ENCODE results near the gene GALNT11. TPM values are rescaled to one million over a fixed set of nuclear protein-coding genes. Genes with fewer than 3 reads are reported as not detected.

The GALNT11 gene
- total RNA-seq, 1 donor from 2014 or later = 23.0 TPM

DNA sequence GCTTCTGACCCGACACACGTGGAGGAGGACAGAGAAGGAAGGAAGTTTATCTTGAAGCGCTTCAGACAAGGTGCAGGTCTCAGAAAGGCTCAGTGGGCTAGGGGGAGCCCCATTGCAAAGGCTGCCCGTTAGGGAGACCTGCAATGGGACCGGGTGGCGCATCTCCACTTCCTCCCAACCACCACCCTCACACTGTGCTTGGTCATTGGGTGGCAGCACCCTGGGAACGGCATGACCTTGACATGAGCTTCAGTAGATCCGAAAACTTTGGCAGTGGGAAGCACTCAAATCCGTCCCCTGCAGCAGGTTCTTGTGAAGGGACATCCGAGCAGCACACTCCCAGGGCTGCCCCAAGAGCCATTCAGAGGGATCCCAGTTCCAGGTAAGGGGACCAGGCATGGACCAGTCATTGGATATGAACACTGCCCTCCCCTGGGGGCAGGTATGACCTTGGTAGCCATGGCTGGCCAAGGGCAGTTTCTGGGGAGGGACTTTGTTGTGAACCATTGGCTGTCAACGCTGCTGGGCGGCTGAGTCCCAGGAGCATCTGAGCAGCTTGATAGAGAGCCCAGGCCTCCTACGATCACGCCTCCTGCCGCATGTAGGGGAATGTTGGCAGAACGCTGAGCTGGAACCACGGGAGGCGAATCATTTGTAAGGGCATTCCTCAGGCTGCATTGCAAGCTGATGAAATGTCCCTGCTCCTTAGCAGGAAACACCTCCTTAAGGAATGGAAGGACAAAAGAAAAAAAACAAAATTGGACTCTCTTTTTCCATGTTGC lies 37.5 kb upstream of the GALNT11 start:
- no peak overlapping the region for H3K27ac Mint-ChIP-seq (ENCODE audit: unreplicated experiment)
- H3K36me3 ChIP-seq (ENCODE audit: insufficient read depth, low read length) = no peaks in the 10 kb centered on the region
- FAIRE-seq (no peak), DNase-seq (ENCODE audit: low read depth) (peak; percentile 65)
- no peaks in the 10 kb centered on the region for H3K36me3 Mint-ChIP-seq (ENCODE audit: low read depth, unreplicated experiment)
- H3K4me3 Mint-ChIP-seq (ENCODE audit: unreplicated experiment) = no peak overlapping the region
- TF ChIP-seq, protein P1, sequence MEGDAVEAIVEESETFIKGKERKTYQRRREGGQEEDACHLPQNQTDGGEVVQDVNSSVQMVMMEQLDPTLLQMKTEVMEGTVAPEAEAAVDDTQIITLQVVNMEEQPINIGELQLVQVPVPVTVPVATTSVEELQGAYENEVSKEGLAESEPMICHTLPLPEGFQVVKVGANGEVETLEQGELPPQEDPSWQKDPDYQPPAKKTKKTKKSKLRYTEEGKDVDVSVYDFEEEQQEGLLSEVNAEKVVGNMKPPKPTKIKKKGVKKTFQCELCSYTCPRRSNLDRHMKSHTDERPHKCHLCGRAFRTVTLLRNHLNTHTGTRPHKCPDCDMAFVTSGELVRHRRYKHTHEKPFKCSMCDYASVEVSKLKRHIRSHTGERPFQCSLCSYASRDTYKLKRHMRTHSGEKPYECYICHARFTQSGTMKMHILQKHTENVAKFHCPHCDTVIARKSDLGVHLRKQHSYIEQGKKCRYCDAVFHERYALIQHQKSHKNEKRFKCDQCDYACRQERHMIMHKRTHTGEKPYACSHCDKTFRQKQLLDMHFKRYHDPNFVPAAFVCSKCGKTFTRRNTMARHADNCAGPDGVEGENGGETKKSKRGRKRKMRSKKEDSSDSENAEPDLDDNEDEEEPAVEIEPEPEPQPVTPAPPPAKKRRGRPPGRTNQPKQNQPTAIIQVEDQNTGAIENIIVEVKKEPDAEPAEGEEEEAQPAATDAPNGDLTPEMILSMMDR (IDR thresholded peaks at IDR 0.05; ENCODE audit: insufficient read depth, low read depth, low read length) = no peak
- TF ChIP-seq EZH2 (IDR thresholded peaks at IDR 0.05; ENCODE audit: insufficient read depth, low read length) = no peak
- H3K9me3 Mint-ChIP-seq (ENCODE audit: unreplicated experiment) = no peaks in the 10 kb centered on the region
- H3K4me3 ChIP-seq (ENCODE audit: insufficient read depth, low read depth, low read length) = no peak overlapping the region
- peaks cover 2% of the 10 kb centered on the region for H3K4me1 Mint-ChIP-seq (ENCODE audit: low read depth, unreplicated experiment)
- no peaks in the 10 kb centered on the region for H3K79me2 ChIP-seq (ENCODE audit: insufficient read depth, low read length)
- no peak overlapping the region for H3K9ac ChIP-seq (ENCODE audit: low read length)
- no peaks in the 10 kb centered on the region for H3K4me1 ChIP-seq (ENCODE audit: insufficient read depth, low read length)
- no peak overlapping the region for H3K27ac ChIP-seq (ENCODE audit: low read depth, low read length)
- H2AFZ ChIP-seq (ENCODE audit: low read depth, low read length) = no peak overlapping the region
- H3K4me2 ChIP-seq (ENCODE audit: low read length) = no peak overlapping the region
- H3K9me3 ChIP-seq (ENCODE audit: insufficient read depth, low read depth, low read length) = no peaks in the 10 kb centered on the region
- H3K27me3 ChIP-seq (ENCODE audit: insufficient read depth, low read length) = no peaks in the 10 kb centered on the region
- H3K27me3 Mint-ChIP-seq (ENCODE audit: low read depth, unreplicated experiment) = peaks cover 22% of the 10 kb centered on the region
- H4K20me1 ChIP-seq (ENCODE audit: insufficient read depth, low read length) = no peaks in the 10 kb centered on the region

DNA sequence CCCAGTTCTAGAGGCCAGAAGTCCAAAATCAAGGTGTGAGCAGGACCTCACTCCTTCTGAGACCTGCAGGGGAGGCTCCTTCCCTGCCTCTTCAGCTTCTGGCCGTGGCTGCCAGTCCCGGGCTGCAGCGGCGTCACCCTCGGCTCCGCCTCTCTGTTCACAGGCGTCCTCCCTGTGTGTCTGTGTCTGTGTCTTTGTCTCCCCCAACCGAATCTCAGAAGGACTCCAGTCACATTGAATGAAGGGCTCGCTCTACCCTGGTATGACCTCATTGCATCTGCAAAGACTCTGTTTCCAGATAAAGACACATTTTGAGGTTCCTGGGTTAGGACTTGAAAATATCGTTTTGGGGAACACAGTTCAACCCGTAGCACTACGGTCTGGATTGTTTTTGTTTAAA lies 33.1 kb upstream of the GALNT11 start:
- no peaks in the 10 kb centered on the region for H3K79me2 ChIP-seq (ENCODE audit: insufficient read depth, low read length)
- peak overlapping the region; percentile 39 for H3K4me2 ChIP-seq (ENCODE audit: low read length)
- TF ChIP-seq, protein P1 (IDR thresholded peaks at IDR 0.05; ENCODE audit: insufficient read depth, low read depth, low read length) = no peak
- no peak for TF ChIP-seq EZH2 (IDR thresholded peaks at IDR 0.05; ENCODE audit: insufficient read depth, low read length)
- no peaks in the 10 kb centered on the region for H3K4me1 ChIP-seq (ENCODE audit: insufficient read depth, low read length)
- Mint-ChIP-seq H3K4me3 (ENCODE audit: unreplicated experiment) (no peak overlapping the region), H3K9me3 (ENCODE audit: unreplicated experiment) (no peaks in the 10 kb centered on the region), H3K27ac (ENCODE audit: unreplicated experiment) (no peak overlapping the region), H3K36me3 (ENCODE audit: low read depth, unreplicated experiment) (no peaks in the 10 kb centered on the region), H3K4me1 (ENCODE audit: low read depth, unreplicated experiment) (peaks cover 8% of the 10 kb centered on the region), H3K27me3 (ENCODE audit: low read depth, unreplicated experiment) (no peaks in the 10 kb centered on the region)
- no peak for DNase-seq (ENCODE audit: low read depth)
- no peak overlapping the region for H3K27ac ChIP-seq (ENCODE audit: low read depth, low read length)
- FAIRE-seq = no peak
- H3K9ac ChIP-seq (ENCODE audit: low read length) = no peak overlapping the region
- no peaks in the 10 kb centered on the region for H3K36me3 ChIP-seq (ENCODE audit: insufficient read depth, low read length)
- no peaks in the 10 kb centered on the region for H4K20me1 ChIP-seq (ENCODE audit: insufficient read depth, low read length)
- peak overlapping the region; percentile 37 for H2AFZ ChIP-seq (ENCODE audit: low read depth, low read length)
- no peak overlapping the region for H3K4me3 ChIP-seq (ENCODE audit: insufficient read depth, low read depth, low read length)
- H3K27me3 ChIP-seq (ENCODE audit: insufficient read depth, low read length) = no peaks in the 10 kb centered on the region
- no peaks in the 10 kb centered on the region for H3K9me3 ChIP-seq (ENCODE audit: insufficient read depth, low read depth, low read length)

Measured in astrocyte (in vitro differentiated cells and primary cell).